WI38 (cell line): Measurements from ENCODE around the gene CDC42BPA.

ENCODE experiments used
- H3K4me3 ChIP-seq: 2 replicates; pipeline ENCODE4 v1.5.1; 2011; ENCODE audit warnings: low read depth, mild to moderate bottlenecking, control low read depth, low read length
- CTCF ChIP-seq: IDR thresholded peaks from 2 replicates; pipeline ENCODE4 v1.5.1; 2012; ENCODE audit warnings: low read depth, mild to moderate bottlenecking, control low read depth, low read length

CDC42BPA gene

DNA sequence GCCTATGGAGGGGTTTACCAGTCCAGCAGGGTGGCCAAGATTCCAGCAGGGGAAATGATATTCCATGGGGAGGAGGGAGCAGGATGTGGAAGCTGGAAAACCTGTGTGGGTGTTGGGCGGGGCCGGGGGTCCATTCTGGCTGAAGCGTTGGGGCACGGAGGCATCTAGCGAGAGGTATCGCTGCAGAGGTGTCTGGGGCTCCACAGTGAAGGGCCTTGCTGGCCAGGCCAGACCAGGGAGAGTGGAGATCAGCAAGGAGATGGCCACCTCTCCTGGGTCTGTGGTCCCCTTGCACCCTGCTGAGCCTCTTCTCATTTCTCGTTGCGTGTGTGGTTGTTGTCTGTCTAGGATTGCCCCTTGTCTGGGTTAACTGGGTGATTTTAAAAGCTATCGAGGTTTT, 372.0 kb downstream of the CDC42BPA start:
- no peak overlapping the region for H3K4me3 ChIP-seq
- TF ChIP-seq CTCF: no peak

DNA sequence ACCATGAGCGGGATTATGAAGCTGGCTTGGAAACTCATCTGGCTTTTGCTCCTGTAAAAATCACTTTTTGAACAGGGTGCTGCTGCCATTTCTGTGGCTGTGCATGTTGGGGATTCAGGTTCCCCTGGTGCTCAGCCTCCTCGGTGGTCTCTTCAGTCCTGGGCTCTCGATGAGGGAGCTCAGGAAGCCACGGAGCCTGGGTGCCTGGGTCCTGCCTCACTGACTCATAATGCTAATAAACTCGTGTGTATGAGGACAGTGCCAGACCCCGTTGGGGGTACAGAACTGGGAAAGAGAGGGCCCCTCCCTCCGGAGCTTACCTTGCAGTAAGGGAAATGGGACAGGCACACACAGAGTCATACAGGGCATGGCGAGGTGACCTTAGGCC, 372.4 kb downstream of the CDC42BPA start:
- no peak overlapping the region for H3K4me3 ChIP-seq
- no peak for TF ChIP-seq CTCF

- no peak overlapping the region for H3K4me3 ChIP-seq
- no peak for TF ChIP-seq CTCF
Measured at GRCh38 chr1:226945106-226945857, 373.0 kb downstream of the CDC42BPA start.

- no peak overlapping the region for H3K4me3 ChIP-seq
- no peak for TF ChIP-seq CTCF
Measured at GRCh38 chr1:226943927-226944326, 374.4 kb downstream of the CDC42BPA start.

- no peak for TF ChIP-seq CTCF
- H3K4me3 ChIP-seq: no peak overlapping the region
Measured at GRCh38 chr1:226943156-226943555, 375.1 kb downstream of the CDC42BPA start.

DNA sequence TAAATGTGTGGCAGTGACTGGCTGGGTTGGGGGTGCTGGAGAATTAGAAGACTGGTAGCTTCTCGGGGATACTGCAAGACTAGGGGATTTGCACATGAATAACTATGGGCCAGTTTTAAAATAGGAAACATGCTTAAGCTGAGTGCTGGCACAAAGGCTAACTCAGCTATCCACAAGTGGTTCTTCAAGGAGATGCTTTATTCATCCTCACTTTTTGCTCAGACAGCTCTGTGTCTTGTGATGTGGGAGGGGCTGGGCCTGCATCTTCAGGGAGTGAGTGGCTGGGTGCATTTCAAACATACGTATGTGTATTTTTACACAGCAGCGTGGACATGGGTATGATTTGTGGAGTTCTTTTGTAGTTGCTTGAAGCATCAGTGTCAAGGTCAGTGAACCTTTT, 375.9 kb downstream of the CDC42BPA start:
- TF ChIP-seq CTCF: no peak
- no peak overlapping the region for H3K4me3 ChIP-seq

- H3K4me3 ChIP-seq: peak overlapping the region; percentile 70
- TF ChIP-seq CTCF: no peak
Measured at GRCh38 chr1:226940806-226941067, 377.6 kb downstream of the CDC42BPA start.
